GM19324 (cell line): ENCODE results near the gene PIN1.

ENCODE experiments used
- ATAC-seq: cut with Tn5 transposase; IDR thresholded peaks from one replicate; pipeline ENCODE4 v1.9.1; 2021; ENCODE audit warnings: mild to moderate bottlenecking, moderate library complexity; ENCODE audit not compliant: unreplicated experiment, low FRiP score

The PIN1 gene

DNA sequence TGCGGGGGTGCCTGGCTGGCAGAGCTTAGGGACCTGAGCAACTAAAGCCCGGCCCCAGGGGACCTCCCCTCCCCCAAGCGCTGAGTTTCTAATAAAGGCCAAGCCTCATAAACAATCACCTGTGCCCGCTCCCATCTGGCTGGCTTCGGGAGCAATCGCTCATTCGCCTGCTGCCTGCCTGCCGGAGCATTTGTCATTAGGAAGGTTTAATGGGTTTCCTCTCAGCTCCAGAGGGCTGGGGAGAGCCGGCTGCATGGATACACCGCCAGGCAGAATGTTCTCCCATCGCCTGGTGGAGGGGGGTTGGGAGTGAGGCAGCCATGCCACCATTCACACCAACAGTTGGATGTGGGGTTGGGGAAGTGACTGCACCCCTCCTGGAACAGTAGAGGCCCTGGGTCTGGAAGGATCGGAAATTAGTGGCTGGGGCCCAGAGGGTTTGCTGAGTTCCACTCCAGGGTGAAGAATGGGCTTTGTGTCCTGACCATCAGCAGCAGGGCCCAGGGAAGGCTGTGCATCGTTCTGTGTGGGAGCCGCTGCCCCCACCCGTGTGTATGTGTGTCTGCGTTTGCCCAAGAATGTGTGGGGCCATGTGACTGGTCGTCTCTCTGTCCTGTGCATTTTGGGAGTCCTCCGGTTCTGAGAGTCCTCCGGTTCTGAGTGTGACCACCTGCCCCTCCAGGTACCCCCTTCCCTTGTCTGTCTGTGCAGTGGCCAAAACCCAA, 15.3 kb downstream of the PIN1 start:
- ATAC-seq: no peak

DNA sequence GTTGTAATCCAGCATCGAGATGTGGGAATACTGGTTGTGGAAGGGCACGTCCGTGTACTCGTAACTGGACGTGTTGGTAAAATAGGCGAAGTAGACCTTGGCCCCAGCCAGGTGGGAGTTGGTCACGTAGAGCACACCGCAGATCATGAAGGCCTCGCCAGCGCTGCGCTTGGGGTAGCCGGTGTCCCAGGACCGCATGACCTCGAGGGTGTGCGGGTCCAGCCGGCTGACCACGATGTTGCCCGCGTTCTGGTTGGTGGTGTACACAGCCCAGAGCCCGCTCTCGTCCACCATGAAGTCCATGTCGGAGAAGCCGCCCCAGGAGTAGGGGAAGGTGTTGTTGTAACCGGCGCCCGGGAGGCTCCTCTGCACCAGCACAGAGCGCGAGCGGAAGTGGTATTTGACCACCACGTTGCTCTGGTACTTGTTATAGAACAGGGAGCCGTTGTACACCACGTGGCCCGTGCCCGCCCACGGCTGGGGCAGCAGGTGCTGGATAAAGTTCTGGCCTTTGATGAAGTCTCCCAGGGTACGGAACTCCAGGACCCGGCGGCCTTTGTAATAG, 19.2 kb downstream of the PIN1 start:
- no peak for ATAC-seq

DNA sequence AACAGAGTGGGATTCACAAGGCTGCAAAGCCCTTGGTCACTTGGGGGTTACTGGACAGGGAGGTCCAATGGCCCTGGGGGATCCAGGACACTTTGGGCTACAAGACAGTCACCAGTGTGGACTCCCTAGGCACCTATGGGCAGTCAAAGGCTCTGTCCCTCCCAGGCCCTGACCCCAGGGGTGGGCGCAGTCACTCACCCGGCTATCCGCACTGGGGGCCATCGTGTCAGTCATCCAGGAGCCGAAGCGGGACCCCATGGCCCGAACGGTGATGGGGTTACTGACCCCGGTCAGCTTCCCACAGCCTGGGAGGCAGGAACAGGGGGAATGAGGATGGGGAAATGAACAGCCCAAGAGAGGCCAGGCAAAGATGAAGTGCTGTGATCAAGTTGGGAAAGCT, 21.5 kb downstream of the PIN1 start:
- ATAC-seq: no peak

DNA sequence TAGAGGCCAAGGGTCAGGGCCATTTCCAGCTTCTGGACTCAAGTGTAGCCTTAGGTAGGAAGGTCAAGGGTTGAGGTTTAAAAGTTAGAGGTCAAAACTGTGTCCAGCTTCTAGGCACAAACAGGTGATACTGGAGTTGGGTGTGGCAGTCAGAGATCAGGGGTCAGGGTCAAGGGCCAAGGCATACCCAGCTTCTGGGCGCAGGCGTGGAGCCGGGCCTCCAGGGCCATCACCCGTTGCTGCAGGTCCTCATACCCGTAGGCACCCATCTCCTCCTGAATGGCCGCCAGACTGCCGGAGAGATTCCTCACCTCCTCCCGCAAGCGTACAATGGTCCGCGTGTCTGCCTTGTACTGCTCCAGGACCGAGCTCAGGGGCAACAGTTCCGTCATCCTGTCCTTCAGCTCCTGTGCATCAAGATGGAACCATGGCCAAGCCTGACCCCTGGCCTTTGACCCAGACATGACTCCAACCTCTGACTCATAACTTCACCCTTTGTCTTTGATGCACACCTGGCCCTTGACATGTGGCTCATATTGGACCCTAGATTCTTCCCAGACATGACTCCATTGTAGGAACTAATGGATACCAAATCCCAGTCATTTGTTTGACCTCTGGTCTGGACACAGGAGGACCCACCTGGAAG, 22.1 kb downstream of the PIN1 start:
- ATAC-seq: no peak

DNA sequence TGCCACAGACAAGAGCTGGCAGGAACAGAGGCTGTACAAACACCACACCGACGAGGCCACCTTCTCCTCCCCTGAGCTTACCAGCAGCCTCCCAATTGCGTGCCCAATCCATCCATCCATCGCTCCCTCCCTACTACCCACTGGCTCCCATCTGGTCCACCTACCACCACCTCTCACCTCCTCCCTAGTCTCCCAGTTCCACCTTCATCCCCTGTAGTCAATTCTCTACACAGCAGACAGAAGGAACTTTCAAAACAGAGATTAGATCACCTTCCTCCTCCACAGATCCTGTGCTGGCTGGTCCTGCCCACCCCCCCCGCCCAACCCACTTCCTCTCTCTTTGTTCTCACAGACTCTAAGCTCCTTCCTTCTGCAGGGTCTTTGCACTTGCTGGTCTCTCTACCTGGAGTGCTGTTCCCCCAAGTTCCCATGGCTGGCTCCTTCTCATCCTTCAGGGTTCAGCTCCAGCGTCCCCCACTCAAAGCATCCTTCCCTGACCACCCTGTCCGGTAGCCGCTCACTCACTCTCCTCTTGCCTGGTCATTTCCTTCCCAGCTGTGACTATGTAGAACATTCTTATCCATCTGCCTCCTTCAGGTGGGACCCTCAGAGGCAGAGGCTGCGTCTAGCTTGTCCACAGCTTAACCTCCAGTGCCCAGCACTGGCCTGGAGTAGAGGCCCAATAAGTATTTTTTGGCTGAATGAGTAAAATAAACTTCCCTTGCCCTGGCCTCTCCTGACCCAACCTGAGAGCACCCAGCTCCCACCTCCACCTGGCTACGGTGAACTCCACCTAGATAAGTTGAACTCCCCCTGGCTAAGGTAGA, 23.0 kb downstream of the PIN1 start:
- no peak for ATAC-seq

DNA sequence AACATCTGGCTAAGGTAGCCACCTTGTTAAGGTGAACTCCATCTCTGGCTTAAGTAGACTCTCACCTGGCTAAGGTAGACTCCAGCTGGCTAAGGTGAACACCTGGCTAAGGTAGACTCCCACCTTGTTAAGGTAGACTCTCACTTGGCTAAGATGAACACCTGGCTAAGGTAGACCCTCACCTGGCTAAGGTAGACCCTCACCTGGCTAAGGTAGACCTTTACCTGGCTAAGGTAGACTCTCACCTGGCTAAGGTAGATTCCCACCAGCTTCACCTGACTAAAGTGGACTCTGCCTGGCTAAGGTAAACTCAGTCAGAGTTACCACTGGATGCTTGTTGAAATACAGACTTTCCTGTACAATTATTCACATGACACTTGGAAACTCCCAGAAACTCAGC, 23.6 kb downstream of the PIN1 start:
- ATAC-seq: no peak

DNA sequence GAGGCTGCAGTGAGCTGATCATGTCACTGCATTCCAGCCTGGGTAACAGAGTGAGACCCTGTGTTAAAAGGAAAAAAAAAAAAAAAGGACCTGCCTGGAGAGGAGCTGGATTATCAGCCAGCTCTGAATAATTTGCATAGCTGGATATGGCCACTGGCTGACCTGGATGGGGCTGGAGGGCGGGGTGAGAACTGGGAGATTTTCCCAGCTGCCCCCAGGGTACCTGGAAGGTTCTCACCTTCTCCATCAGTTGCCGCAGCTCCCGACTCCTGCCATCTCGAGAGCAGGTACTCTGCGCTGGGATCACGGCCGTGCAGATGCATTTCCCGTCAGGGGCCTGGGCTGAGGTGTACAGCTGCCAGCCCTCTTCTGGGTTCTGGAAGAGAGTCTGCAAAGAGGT, 25.3 kb downstream of the PIN1 start:
- ATAC-seq: no peak

DNA sequence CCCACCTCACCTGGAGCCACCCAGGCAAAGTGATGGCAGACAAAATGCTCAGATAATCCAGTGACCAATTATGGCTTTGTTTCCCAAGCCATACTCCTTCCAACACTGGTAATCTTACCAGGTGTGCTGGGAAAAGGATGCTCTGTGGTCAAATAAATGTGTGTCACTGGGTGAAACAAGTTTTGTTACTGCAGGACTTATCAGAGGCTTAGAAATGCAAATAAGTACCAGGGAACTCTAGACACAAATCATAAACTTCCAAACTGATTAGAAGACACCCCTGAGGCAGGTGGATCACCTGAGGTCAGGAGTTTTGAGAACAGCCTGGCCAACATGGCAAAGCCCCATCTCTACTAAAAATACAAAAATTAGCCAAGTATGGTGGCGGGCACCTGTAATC, 26.4 kb downstream of the PIN1 start:
- no peak for ATAC-seq

DNA sequence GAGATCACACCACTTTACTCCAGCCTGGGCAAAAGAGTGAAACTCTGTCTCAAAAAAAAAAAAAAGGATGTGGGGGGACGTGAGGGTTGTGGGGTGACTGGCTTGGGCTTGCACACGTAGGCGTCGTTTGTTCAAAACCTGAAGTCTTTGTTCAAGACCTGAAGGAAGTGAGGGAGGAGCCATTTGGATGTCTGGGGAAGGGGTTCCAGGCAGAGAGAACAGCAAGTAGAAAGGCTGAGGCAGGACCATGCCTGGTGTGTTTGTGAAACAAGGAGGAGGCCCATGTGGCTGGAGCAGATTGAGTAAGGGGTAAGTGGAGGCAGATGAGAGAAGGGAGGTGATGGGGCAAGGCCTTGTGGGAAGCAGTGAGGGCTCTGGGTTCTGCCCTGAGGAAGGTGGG, 27.8 kb downstream of the PIN1 start:
- no peak for ATAC-seq

DNA sequence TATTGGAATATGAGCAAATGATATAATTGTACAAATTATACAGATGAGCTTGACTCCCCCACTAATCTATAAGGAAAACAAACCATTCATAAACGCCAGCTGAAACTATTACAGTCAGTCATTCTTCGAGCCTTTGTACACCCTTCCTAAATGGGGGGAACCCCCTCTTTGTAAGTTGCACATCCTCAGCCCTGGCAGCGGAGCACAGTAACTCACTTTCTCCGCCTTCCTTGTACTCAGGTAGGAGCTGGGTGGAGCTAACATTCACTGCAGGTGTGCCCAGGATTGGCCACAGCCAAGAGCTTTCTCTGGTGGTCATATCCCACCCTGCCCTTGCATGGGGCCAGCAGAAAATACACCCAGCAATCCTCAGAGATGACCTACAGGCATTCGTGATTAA, 28.6 kb downstream of the PIN1 start:
- ATAC-seq: no peak

DNA sequence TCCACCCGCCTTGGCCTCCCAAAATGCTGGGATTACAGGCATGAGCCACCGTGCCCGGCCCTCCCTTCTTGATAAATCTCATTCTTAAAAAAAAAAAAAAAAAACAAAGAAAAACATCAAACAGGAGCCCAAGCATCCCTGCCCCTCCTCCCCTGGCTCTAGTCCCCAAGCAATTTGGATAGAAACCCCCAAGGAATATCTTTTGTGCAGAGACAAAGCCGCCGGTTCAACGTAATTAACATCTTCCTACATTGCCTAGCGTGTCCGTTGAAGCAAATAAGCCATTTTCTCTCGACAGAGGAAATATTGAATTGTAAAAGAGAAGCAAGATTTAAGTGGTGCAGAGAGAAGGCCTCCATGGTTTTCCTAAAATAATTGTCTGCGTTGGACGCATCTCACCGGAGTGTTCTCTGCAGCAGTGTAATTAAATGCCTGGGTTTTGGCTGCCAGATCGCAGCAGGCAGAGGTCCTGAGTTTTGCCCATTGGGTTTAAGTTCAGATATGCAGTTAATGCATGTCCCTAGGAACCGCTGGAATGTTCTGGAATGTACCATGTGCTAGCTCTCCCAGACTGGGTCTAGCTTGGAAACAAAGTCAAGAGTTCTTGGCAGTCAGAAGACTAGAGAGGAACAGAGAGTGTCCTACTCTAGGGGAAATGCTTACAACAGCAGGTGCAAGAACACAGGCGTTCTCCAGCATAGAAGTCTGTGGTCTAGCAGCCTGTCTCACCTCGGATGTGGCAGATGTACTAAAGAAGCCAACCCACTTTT, 30.8 kb downstream of the PIN1 start:
- ATAC-seq: no peak

DNA sequence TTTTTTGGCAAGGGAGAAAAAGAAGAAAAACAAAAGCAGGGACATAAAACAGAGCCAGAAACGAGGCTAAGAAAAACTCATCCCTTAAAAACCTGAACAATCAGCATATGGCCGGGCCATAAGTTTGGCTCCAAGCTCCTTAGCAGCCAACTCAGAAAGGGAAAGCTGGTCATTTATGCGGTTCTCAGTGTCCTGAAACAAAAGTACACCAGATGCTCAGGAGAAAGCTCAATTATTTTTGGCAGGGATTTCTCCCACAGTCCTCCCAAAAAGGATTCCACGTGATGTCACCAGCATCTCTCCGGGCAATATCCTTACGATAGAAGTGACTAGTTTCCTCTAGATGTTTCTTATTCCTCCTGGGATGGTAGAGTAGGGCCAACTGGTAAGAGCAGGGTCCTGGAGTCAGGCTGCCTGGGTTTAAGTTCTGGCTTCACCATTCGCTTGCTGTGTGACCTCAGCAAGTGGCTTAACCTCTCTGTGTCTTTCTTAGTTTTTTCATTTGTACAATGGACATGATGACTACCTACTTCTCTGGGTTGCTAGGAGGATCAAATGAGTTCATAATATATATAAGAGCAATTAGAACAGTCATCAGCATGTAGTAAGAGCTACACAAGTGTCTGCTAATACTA, 34.0 kb downstream of the PIN1 start:
- ATAC-seq: no peak

DNA sequence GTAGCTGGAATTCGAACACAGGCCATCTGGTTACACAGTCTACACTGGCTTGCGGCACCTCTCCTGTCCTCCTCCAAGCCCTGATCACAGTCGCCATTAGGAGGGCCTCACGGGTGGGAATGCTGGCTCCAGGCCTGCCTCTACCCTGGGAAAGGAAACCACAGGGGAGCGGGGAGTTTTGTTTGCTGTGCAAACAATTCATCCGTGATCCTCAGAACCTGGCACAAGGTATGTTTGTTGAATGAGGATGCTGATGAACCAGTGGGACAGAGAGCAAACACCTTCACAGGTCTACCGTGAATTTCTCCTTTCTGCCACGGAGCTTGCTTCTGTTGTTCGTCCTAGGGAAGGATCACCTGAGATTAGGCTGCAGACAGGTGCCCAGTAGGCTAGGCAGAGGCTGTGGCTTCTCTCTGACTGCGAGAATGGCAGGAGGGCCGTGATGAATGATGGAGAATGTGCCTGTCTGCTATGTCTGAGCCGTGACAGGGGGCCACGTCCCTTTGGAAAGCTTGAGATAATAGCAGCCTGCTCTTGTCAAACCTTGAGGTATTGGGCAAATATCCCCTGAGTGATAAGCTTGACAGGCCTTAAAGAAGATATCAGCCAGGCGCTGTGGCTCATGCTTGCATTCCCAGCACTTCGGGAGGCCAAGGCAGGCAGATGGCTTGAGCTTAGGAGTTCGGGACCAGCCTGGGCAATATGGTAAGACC, 36.7 kb downstream of the PIN1 start:
- ATAC-seq: no peak

DNA sequence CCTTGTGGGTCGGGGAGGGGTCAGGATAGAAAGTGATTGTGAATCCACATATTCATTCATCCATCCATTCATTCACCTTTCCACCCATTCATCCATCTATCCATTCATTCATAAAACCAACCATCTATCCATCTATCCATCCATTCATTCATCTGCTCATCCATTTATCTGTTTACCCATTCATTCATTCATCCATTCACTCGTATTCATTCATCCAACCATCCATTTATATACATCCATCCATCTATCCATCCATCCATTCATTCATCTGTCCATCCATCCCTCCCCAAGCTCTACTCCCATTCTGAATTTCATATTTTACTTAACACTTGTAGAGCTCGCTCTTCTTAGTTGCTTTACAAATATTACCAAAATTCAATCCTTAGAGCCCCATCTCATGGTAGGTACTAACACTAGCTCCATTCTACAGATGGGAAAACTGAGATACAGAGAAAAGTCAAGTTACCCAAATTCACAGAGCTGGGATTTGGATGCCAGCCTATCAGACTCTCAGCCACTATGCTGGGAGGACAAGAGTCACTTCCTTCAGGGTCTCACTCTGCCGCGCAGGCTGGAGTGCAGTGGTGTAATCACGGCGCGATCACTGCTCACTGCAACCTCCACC, 37.6 kb downstream of the PIN1 start:
- no peak for ATAC-seq

DNA sequence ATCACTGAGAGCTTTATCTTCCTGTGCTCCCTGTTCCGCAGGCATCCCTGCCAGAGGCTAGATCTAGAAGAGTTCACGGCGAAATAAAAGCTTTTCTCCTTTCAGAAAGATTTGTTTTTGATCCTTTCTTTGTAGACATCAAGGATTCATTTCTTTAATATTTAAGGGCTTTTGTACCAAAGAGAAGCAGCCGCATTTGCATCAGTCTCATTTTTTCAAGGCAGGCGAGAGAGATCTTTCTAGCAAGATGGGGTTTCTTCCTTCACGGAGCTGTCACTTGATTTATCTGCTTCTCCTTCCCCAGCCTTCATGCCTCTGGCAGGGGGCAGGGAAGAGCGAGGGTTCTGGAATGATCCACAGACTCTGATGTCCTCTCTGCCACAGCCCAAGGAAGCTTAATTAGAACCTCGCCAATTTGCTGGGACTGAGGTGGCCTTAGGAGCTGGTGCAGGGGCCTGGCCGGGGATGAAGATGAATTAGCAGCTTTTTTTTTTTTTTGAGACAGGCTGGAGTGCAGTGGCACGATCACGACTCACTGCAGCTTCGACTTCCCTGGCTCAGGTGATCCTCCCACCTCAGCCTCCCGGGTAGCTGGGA, 40.0 kb downstream of the PIN1 start:
- no peak for ATAC-seq

DNA sequence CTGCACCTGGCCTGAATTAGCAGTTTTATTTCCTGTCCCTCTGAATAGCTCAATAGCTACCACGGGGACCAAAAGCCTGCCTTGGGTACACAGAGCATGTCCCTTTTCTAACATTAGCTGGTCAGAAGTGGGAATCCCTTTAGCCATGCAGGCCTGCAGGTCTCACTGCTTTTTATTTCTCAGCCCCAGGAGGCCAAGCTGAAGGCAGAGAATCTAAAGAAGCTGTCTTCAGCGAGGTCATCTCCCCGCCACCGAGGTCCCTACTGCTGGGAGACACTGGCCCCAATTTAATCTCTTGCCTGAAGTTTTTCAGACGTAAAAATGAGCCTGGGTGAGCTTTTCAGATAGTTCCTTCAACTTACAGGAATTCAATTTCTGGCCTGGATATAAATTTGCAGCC, 40.7 kb downstream of the PIN1 start:
- ATAC-seq: no peak

DNA sequence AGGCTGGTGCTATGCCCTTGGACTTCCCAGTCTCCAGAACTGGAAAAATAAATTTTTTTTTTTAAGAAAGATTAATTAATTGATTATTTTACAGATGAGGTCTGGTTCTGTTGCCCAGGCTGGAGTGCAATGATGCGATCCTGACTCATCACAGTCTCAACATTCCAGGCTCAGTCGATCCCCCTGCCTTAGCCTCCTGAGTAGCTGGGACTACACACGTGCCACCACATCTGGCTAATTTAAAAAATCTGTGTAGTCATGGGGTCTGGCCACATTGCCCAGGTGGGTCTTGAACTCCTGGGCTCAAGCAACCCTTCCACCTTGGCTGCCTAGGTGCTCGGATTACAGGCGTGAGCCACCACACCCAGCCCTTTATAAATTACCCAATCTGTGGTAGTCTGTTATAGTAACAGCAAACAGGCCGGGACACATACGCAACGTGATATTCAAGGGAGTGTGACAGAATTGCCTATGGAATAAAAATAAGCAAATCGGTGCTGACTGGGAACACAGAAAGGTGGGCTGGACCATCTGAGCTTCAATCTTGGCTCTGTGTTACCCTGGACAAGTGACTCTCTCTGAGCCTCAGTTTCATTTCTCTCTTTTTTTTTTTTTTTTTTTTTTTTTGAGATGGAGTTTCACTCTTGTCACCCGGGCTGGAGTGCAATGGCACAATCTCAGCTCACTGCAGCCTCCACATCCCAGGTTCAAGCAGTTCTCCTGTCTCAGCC, 42.8 kb downstream of the PIN1 start:
- no peak for ATAC-seq
